ENCODE results near the gene TBX2.

- no peak for TF ChIP-seq CTCF (IDR thresholded peaks at IDR 0.05)
- TF ChIP-seq POLR2AphosphoS5 (IDR thresholded peaks at IDR 0.05): no peak
- TF ChIP-seq POLR2A (IDR thresholded peaks at IDR 0.05): no peak
Observed at GRCh38 chr17:61429274-61429673, 29.6 kb downstream of the TBX2 start.
